IMR-90 (cell line): ENCODE data around the gene ZNF609. TPM values are rescaled to one million over a fixed set of nuclear protein-coding genes. Genes with fewer than 3 reads are reported as not detected.

Experiments used
- ATAC-seq: fragments of 200-7000 bp; cut with Tn5 transposase; 2 replicates; pipeline ENCODE4 v1.9.1; 2020; ENCODE audit warnings: low read depth, mild to moderate bottlenecking, moderate library complexity
- BruUV-seq: library from RNA; stranded (reverse); fragments of 400-500 nt; replicated peaks from 2 replicates; lab custom pipeline; 2021; lab: Mats Ljungman, UMichigan
- CTCF ChIA-PET: fragments of 300-600 bp; formaldehyde crosslinking; extraction: SDS; loops from one replicate; lab custom pipeline; 2021; ENCODE audit warnings: antibody characterized with exemption; lab: Yijun Ruan, JAX
- POLR2A ChIA-PET: fragments of 300-600 bp; sonication (Branson Sonifier 250); formaldehyde crosslinking; loops from one replicate; lab custom pipeline; 2022; ENCODE audit warnings: antibody characterized with exemption; ENCODE audit not compliant: unreplicated experiment; lab: Charles Lee
- DNase-seq: peaks from one replicate; pipeline ENCODE4 v3.0.0; 2013
- H2AFZ ChIP-seq: replicated peaks from 2 replicates; pipeline ENCODE3; 2013; ENCODE audit warnings: low read length, mild to moderate bottlenecking; ENCODE audit not compliant: poor library complexity
- H2AK5ac ChIP-seq: 2 replicates; pipeline ENCODE4 v1.6.1; 2013; ENCODE audit warnings: low read depth, low read length, inconsistent platforms
- H2AK9ac ChIP-seq: replicated peaks from 2 replicates; pipeline ENCODE3; 2013; ENCODE audit warnings: mild to moderate bottlenecking, low read depth, low read length, moderate library complexity; ENCODE audit not compliant: poor library complexity
- H2BK120ac ChIP-seq: 2 replicates; pipeline ENCODE4 v1.6.1; 2013; ENCODE audit warnings: low read depth, low read length, inconsistent platforms
- H2BK15ac ChIP-seq: 3 replicates; pipeline ENCODE4 v1.6.1; 2013; ENCODE audit warnings: low read depth, low read length, inconsistent platforms
- H2BK20ac ChIP-seq: 2 replicates; pipeline ENCODE4 v1.6.1; 2013; ENCODE audit warnings: low read depth, mild to moderate bottlenecking, inconsistent platforms, low read length, moderate library complexity
- H2BK5ac ChIP-seq: 2 replicates; pipeline ENCODE4 v1.6.1; 2013; ENCODE audit warnings: mild to moderate bottlenecking, low read depth, low read length, inconsistent platforms; ENCODE audit not compliant: poor library complexity, severe bottlenecking
- H3K14ac ChIP-seq: replicated peaks from 2 replicates; pipeline ENCODE4 v1.6.1; 2013; ENCODE audit warnings: low read depth, low read length, inconsistent platforms
- H3K18ac ChIP-seq: 2 replicates; pipeline ENCODE4 v1.6.1; 2013; ENCODE audit warnings: low read depth, low read length, control low read depth
- H3K23ac ChIP-seq: 2 replicates; pipeline ENCODE4 v1.6.1; 2013; ENCODE audit warnings: low read depth, low read length, inconsistent platforms
- H3K27ac ChIP-seq: 2 replicates; pipeline ENCODE4 v1.5.1; 2013; ENCODE audit warnings: mild to moderate bottlenecking, control low read depth, low read length; ENCODE audit not compliant: insufficient read depth
- H3K27me3 ChIP-seq: 2 replicates; pipeline ENCODE4 v1.6.1; 2013; ENCODE audit warnings: low read length; ENCODE audit not compliant: control insufficient read depth, insufficient read depth
- H3K36me3 ChIP-seq: 2 replicates; pipeline ENCODE4 v1.6.1; 2013; ENCODE audit warnings: low read length, mixed read lengths; ENCODE audit not compliant: control insufficient read depth, insufficient read depth
- H3K4ac ChIP-seq: 2 replicates; pipeline ENCODE4 v1.6.1; 2013; ENCODE audit warnings: low read depth, low read length, inconsistent platforms
- H3K4me1 ChIP-seq: 2 replicates; pipeline ENCODE4 v1.6.1; 2013; ENCODE audit warnings: low read length, mixed read lengths; ENCODE audit not compliant: control insufficient read depth, insufficient read depth
- H3K4me2 ChIP-seq: 2 replicates; pipeline ENCODE4 v1.6.1; 2013; ENCODE audit warnings: low read depth, mild to moderate bottlenecking, control low read depth, low read length, moderate library complexity
- H3K4me3 ChIP-seq: 2 replicates; pipeline ENCODE4 v1.5.1; 2013; ENCODE audit warnings: low read depth, mild to moderate bottlenecking, control low read depth, low read length, moderate library complexity; ENCODE audit not compliant: insufficient read depth
- H3K56ac ChIP-seq: 2 replicates; pipeline ENCODE4 v1.6.1; 2013; ENCODE audit warnings: low read length, inconsistent platforms; ENCODE audit not compliant: insufficient read depth; ENCODE audit errors: extremely low read depth
- H3K79me1 ChIP-seq, 2 experiments: 2 replicates each; pipeline ENCODE4 v1.6.1; 2013; ENCODE audit warnings: low read length in 2 of 2, inconsistent platforms in 1 of 2, low read depth in 1 of 2
- H3K9ac ChIP-seq: 2 replicates; pipeline ENCODE4 v1.6.1; 2013; ENCODE audit warnings: low read depth, low read length, control low read depth
- H3K9me1 ChIP-seq: 2 replicates; pipeline ENCODE4 v1.6.1; 2013; ENCODE audit warnings: low read length, inconsistent platforms; ENCODE audit not compliant: insufficient read depth
- H3K9me3 ChIP-seq: 2 replicates; pipeline ENCODE4 v1.6.1; 2013; ENCODE audit warnings: low read length; ENCODE audit not compliant: control insufficient read depth, insufficient read depth
- H4K20me1 ChIP-seq: 2 replicates; pipeline ENCODE4 v1.6.1; 2013; ENCODE audit warnings: low read length, inconsistent platforms; ENCODE audit not compliant: insufficient read depth
- H4K5ac ChIP-seq: 2 replicates; pipeline ENCODE4 v1.6.1; 2013; ENCODE audit warnings: mild to moderate bottlenecking, low read depth, low read length, control low read depth
- H4K8ac ChIP-seq, 2 experiments: 2 replicates each; pipeline ENCODE4 v1.6.1; 2013; ENCODE audit warnings: low read depth in 2 of 2, low read length in 2 of 2, control low read depth in 1 of 2, inconsistent platforms in 1 of 2
- H4K91ac ChIP-seq: 2 replicates; pipeline ENCODE4 v1.6.1; 2013; ENCODE audit warnings: low read depth, low read length, inconsistent platforms; ENCODE audit not compliant: insufficient read depth
- BHLHE40 ChIP-seq: fragments of 150-350 bp; IDR thresholded peaks from 2 replicates; pipeline ENCODE4 v1.6.1; 2016; ENCODE audit warnings: mild to moderate bottlenecking, low read depth, low read length
- CEBPB ChIP-seq: IDR thresholded peaks from 2 replicates; pipeline ENCODE4 v1.6.1; 2012; ENCODE audit warnings: low read depth, low read length, improper control_type of control experiment
- CHD1 ChIP-seq: IDR thresholded peaks from 2 replicates; pipeline ENCODE4 v1.6.1; 2012; ENCODE audit warnings: low read depth, low read length, improper control_type of control experiment
- ELK1 ChIP-seq: fragments of 150-350 bp; IDR thresholded peaks from 2 replicates; pipeline ENCODE4 v1.6.1; 2016; ENCODE audit warnings: low read depth, mild to moderate bottlenecking, low read length, moderate library complexity, borderline replicate concordance
- MAFK ChIP-seq: IDR thresholded peaks from 2 replicates; pipeline ENCODE4 v1.6.1; 2012; ENCODE audit warnings: low read depth, low read length, improper control_type of control experiment
- MAZ ChIP-seq: IDR thresholded peaks from 2 replicates; pipeline ENCODE4 v1.6.1; 2012; ENCODE audit warnings: low read depth, mild to moderate bottlenecking, low read length, improper control_type of control experiment, moderate library complexity, borderline replicate concordance
- MXI1 ChIP-seq: IDR thresholded peaks from 2 replicates; pipeline ENCODE4 v1.6.1; 2012; ENCODE audit warnings: low read depth, mild to moderate bottlenecking, low read length, moderate library complexity, borderline replicate concordance
- NFE2L2 ChIP-seq: fragments of 150-350 bp; IDR thresholded peaks from 2 replicates; pipeline ENCODE4 v1.6.1; 2016; ENCODE audit warnings: low read depth, mild to moderate bottlenecking, low read length
- POLR2A ChIP-seq: IDR thresholded peaks from 2 replicates; pipeline ENCODE4 v1.6.1; 2012; ENCODE audit warnings: mild to moderate bottlenecking, low read depth, low read length
- RAD21 ChIP-seq: IDR thresholded peaks from 2 replicates; pipeline ENCODE4 v1.6.1; 2012; ENCODE audit warnings: low read length, improper control_type of control experiment
- RCOR1 ChIP-seq: IDR thresholded peaks from 2 replicates; pipeline ENCODE4 v1.6.1; 2012; ENCODE audit warnings: mild to moderate bottlenecking, low read length, improper control_type of control experiment; ENCODE audit not compliant: insufficient replicate concordance
- RFX5 ChIP-seq: IDR thresholded peaks from 2 replicates; pipeline ENCODE4 v1.8.0; 2012; ENCODE audit warnings: low read depth, mild to moderate bottlenecking, low read length, moderate library complexity
- SMC3 ChIP-seq: fragments of 150-350 bp; IDR thresholded peaks from 2 replicates; pipeline ENCODE4 v1.6.1; 2016; ENCODE audit warnings: low read depth, mild to moderate bottlenecking, antibody characterized with exemption, low read length, moderate library complexity
- USF2 ChIP-seq: fragments of 150-350 bp; IDR thresholded peaks from 2 replicates; pipeline ENCODE4 v1.6.1; 2017; ENCODE audit warnings: mild to moderate bottlenecking, antibody characterized with exemption, low read length, low read depth
- WGBS, 2 experiments: methylation state at CpG; one replicate each; pipeline versions ENCODE4 v1.1.5 to v1.1.7; 2013; ENCODE audit warnings: missing lambda C conversion rate in 2 of 2; ENCODE audit not compliant: insufficient read length in 1 of 2; ENCODE audit errors: extremely low coverage in 2 of 2; 5-methylcytosine and 5-hydroxymethylcytosine counted together
- dilution Hi-C: fragments of 300-500 bp; cut with HindIII; formaldehyde crosslinking; loops from one replicate; pipeline ENCODE4 v1.14.3; 2018; ENCODE audit warnings: low sequenced_read_pairs; ENCODE audit not compliant: unreplicated experiment
- in situ Hi-C: fragments of 300-500 bp; cut with MboI; formaldehyde crosslinking; loops from 3 replicates; pipeline ENCODE4 v1.14.3; 2019; ENCODE audit warnings: low sequenced_read_pairs, inconsistent platforms, mixed read lengths
- intact Hi-C: fragments of 100-400 bp; cut with micrococcal nuclease; formaldehyde crosslinking; loops from 2 replicates; pipeline ENCODE4 v1.10.0; 2022
- polyA plus RNA-seq, 3 experiments: library from polyadenylated mRNA; depleted of rRNA; stranded (reverse); fragments of >200 nt; gene quantifications; 2 replicates each; pipeline ENCODE4 v1.2.3, GENCODE V29; 2012; ENCODE audit warnings: low replicate concordance in 1 of 3
- total RNA-seq: library from RNA; depleted of rRNA; stranded (reverse); fragments of >200 nt; gene quantifications from 2 replicates; pipeline ENCODE4 v1.2.3, GENCODE V29; 2012
- TF ChIP-seq, protein P1 (sequence below): conservative IDR thresholded peaks from 2 replicates; pipeline ENCODE4 v1.5.1; 2012; ENCODE audit warnings: mild to moderate bottlenecking, low read depth, low read length, improper control_type of control experiment

ZNF609 gene
- total and polyA plus RNA-seq, 2 of the 4 experiments (the other 2 are of a cell fraction): 10.4 to 12.5 TPM

- in situ Hi-C loops: no loop called here
- no peak overlapping the region for H3K14ac ChIP-seq
- H2BK120ac ChIP-seq: no peak overlapping the region
- no peak overlapping the region for H2AK5ac ChIP-seq
- H3K27ac ChIP-seq: no peak overlapping the region
- no peak overlapping the region for H3K4ac ChIP-seq
- no peak overlapping the region for H3K4me2 ChIP-seq
- ChIA-PET CTCF (no interaction called here), POLR2A (no interaction called here)
- H3K36me3 ChIP-seq: peaks cover 2% of the 10 kb centered on the region; the same call in 1 of the 2 replicates
- peaks cover 6% of the 10 kb centered on the region for H3K4me1 ChIP-seq
- no peak overlapping the region for H3K23ac ChIP-seq
- peaks cover 2 to 14% of the 10 kb centered on the region in 2 experiments; a peak in 3 of 4 replicates for H3K79me1 ChIP-seq
- H3K56ac ChIP-seq: no peak overlapping the region
- H4K91ac ChIP-seq: no peak overlapping the region
- DNase-seq (no peak), ATAC-seq (no peak)
- H2AFZ ChIP-seq: no peak overlapping the region
- H2AK9ac ChIP-seq: no peak overlapping the region
- no peaks in the 10 kb centered on the region for H4K20me1 ChIP-seq
- H3K27me3 ChIP-seq: no peaks in the 10 kb centered on the region
- no peak overlapping the region for H2BK5ac ChIP-seq
- H3K4me3 ChIP-seq: no peak overlapping the region
- no peak overlapping the region for H2BK15ac ChIP-seq
- no peak overlapping the region for H4K8ac ChIP-seq
- no CpG with 5 or more reads among the region's 6 CpGs for WGBS, 2 experiments
- H3K9me3 ChIP-seq: no peaks in the 10 kb centered on the region
- peaks cover 6% of the 10 kb centered on the region; the same call in 1 of the 2 replicates for H3K9me1 ChIP-seq
- intact Hi-C loops: no loop called here
- H3K9ac ChIP-seq: no peak overlapping the region
- no peak overlapping the region for H3K18ac ChIP-seq
- no peak overlapping the region for H2BK20ac ChIP-seq
- H4K5ac ChIP-seq: no peak overlapping the region
- dilution Hi-C loops: no loop called here
- no TSS peak for BruUV-seq
- TF ChIP-seq ELK1 (no peak), SMC3 (no peak), NFE2L2 (no peak), MAZ (no peak), RCOR1 (no peak), POLR2A (no peak), BHLHE40 (no peak), CHD1 (no peak), CEBPB (no peak), RFX5 (no peak), MAFK (no peak), RAD21 (no peak), MXI1 (no peak), USF2 (no peak)
- TF ChIP-seq, protein P1, sequence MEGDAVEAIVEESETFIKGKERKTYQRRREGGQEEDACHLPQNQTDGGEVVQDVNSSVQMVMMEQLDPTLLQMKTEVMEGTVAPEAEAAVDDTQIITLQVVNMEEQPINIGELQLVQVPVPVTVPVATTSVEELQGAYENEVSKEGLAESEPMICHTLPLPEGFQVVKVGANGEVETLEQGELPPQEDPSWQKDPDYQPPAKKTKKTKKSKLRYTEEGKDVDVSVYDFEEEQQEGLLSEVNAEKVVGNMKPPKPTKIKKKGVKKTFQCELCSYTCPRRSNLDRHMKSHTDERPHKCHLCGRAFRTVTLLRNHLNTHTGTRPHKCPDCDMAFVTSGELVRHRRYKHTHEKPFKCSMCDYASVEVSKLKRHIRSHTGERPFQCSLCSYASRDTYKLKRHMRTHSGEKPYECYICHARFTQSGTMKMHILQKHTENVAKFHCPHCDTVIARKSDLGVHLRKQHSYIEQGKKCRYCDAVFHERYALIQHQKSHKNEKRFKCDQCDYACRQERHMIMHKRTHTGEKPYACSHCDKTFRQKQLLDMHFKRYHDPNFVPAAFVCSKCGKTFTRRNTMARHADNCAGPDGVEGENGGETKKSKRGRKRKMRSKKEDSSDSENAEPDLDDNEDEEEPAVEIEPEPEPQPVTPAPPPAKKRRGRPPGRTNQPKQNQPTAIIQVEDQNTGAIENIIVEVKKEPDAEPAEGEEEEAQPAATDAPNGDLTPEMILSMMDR: no peak
Measured at GRCh38 chr15:64438653-64439447, 21.5 kb upstream of the ZNF609 start.
